HG02571 (cell line): Measurements from ENCODE around the gene DPP9.
"Not testable (repeated sequence)": the region's sequence is repeated elsewhere in the genome, so short reads cannot be mapped to it uniquely, and the experiment has no call there.

Source experiments
- ATAC-seq: cut with Tn5 transposase; IDR thresholded peaks from one replicate; pipeline ENCODE4 v1.9.1; 2021; ENCODE audit warnings: mild to moderate bottlenecking, moderate library complexity; ENCODE audit not compliant: unreplicated experiment

The DPP9 gene

GRCh38 chr19:4742723-4743646, 19.3 kb upstream of the DPP9 start:
- no peak for ATAC-seq

GRCh38 chr19:4740092-4740491, 16.4 kb upstream of the DPP9 start:
- no peak for ATAC-seq

GRCh38 chr19:4738734-4739133, 15.1 kb upstream of the DPP9 start:
- no peak for ATAC-seq

- ATAC-seq = no peak
Measured at GRCh38 chr19:4737955-4738600, 14.4 kb upstream of the DPP9 start.

GRCh38 chr19:4733755-4734345, 10.2 kb upstream of the DPP9 start:
- no peak for ATAC-seq

GRCh38 chr19:4732680-4733114, 9.1 kb upstream of the DPP9 start:
- no peak for ATAC-seq

GRCh38 chr19:4730740-4731171, 7.1 kb upstream of the DPP9 start:
- no peak for ATAC-seq

GRCh38 chr19:4728871-4729270, 5.2 kb upstream of the DPP9 start:
- ATAC-seq = no peak

- ATAC-seq = peak; percentile 3
Measured at GRCh38 chr19:4722671-4723594, 709 bp downstream of the DPP9 start.

GRCh38 chr19:4721196-4721595, 2.4 kb downstream of the DPP9 start:
- no peak for ATAC-seq

- no peak for ATAC-seq
Measured at GRCh38 chr19:4720037-4720700, 3.5 kb downstream of the DPP9 start.

- no peak for ATAC-seq
Measured at GRCh38 chr19:4719499-4719866, 4.2 kb downstream of the DPP9 start.

- no peak for ATAC-seq
Measured at GRCh38 chr19:4717966-4718701, 5.5 kb downstream of the DPP9 start.

- ATAC-seq = no peak
Measured at GRCh38 chr19:4717191-4717965, 6.3 kb downstream of the DPP9 start.

- ATAC-seq = no peak
Measured at GRCh38 chr19:4715529-4716221, 8.0 kb downstream of the DPP9 start.

- ATAC-seq = not testable (repeated sequence)
Measured at GRCh38 chr19:4715178-4715528, 8.5 kb downstream of the DPP9 start.

GRCh38 chr19:4714016-4714415, 9.6 kb downstream of the DPP9 start:
- ATAC-seq = no peak

- ATAC-seq = no peak
Measured at GRCh38 chr19:4713384-4713951, 10.2 kb downstream of the DPP9 start.
